Stimulated activated CD8-positive, alpha-beta memory T cell treated with anti-CD3 and anti-CD28 coated beads, Interleukin-4, amount 100 ng/mL, for 4 hours (primary cell): ENCODE results near the gene EPHA1.

Experiments used
- DNase-seq, 2 donors: peaks; one replicate each; pipeline ENCODE4 v3.0.0-alpha.2; 2020; ENCODE audit warnings: low read depth in 2 of 2, low spot score in 1 of 2

The EPHA1 gene

GRCh38 chr7:143390104-143390772, 18.4 kb downstream of the EPHA1 start:
- DNase-seq, result no peak

DNA sequence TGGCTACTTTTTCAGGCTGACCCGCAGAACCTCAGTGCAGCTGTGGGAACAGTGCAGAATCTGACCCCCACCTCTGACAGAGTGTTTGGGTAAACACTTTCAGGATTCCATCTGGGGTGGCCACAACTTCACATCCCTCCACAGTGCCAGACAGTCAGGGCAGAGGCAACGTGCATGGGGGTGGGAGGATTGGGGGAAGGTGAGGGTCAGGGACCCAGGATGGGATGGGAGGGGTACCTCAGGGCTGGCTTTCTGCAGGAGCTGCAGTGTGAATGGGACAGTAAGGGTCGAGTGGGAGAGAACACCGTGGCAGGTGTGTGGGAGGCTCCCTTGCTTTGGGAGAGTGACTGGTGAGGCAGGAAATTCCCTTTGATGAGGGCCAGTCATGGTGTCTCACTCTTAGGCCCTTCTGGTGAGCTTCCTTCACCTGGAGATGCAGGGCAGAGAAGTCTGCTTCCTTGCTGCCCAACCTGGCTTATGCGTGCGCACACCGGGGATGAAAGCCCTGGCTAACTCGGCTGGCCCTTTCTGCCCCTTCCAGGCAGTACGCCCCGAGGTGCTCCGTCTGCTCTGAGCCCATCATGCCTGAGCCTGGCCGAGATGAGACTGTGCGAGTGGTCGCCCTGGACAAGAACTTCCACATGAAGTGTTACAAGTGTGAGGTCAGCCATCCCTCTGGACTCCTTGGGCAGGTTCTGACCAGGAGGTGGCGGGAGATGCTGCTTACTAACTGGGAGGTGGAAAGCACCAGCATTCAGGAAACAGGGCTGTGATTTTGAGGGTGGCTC, 19.1 kb downstream of the EPHA1 start:
- DNase-seq, result no peak

- no peak for DNase-seq
Observed at GRCh38 chr7:143388491-143389101, 20.1 kb downstream of the EPHA1 start.

DNA sequence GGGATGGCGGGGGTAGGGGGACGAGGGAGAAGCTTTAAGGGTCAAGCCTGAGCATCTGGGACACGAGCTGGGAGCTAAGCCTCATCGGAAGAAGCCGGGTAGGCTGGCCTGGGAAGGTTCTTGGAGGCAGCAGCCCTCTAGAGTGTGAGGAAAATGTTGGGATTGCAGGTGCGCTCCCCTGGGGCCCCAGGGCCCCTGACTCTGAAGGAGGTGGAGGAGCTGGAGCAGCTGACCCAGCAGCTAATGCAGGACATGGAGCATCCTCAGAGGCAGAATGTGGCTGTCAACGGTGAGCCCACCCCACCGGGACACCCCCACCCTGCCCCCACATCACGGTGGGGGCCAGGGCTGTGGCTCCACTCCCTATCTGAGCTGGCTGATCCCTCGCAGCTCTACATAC, 20.6 kb downstream of the EPHA1 start:
- no peak for DNase-seq

- DNase-seq, result no peak
Observed at GRCh38 chr7:143387156-143387975, 21.3 kb downstream of the EPHA1 start.

- DNase-seq, result no peak
Observed at GRCh38 chr7:143385891-143386781, 22.5 kb downstream of the EPHA1 start.

- no peak for DNase-seq
Observed at GRCh38 chr7:143384661-143385631, 23.7 kb downstream of the EPHA1 start.

- no peak for DNase-seq
Observed at GRCh38 chr7:143384148-143384547, 24.5 kb downstream of the EPHA1 start.

DNA sequence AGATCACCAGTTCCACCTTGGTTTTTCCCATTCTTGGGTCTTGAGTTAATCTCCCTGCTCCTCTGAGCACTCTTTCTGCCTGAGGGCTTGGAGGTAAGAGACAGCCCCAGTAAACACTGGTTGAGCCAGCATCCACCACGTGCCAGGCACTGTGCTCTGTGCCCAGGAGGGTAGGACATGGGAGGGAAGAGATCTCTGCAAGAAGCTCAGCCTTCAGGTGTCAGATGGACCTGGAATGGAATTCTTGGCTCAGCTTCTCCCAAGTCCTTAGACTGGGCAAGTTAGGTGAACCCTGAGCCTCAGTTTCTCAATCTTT, 25.1 kb downstream of the EPHA1 start:
- DNase-seq, result no peak

DNA sequence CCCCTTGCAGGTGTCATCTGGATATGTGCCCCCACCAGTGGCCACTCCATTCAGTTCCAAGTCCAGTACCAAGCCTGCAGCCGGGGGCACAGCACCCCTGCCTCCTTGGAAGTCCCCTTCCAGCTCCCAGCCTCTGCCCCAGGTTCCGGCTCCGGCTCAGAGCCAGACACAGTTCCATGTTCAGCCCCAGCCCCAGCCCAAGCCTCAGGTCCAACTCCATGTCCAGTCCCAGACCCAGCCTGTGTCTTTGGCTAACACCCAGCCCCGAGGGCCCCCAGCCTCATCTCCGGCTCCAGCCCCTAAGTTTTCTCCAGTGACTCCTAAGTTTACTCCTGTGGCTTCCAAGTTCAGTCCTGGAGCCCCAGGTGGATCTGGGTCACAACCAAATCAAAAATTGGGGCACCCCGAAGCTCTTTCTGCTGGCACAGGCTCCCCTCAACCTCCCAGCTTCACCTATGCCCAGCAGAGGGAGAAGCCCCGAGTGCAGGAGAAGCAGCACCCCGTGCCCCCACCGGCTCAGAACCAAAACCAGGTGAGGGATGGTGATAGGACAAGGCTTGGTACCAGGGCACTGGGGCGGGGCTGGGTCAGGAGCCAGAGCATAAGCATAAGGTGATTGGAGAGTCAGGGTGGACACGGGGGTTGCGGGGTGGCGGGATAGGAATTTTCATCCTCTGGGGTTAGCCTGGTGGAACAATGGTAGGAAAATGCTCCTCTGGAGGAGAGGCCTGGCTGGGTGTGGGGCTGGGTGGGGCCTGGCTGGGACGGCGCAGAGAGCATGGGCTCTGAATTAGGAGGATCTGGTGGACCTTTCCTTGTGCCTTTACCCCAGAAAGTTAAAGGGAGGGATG, 25.6 kb downstream of the EPHA1 start:
- DNase-seq, result no peak

GRCh38 chr7:143382126-143382790, 26.4 kb downstream of the EPHA1 start:
- DNase-seq, result no peak

DNA sequence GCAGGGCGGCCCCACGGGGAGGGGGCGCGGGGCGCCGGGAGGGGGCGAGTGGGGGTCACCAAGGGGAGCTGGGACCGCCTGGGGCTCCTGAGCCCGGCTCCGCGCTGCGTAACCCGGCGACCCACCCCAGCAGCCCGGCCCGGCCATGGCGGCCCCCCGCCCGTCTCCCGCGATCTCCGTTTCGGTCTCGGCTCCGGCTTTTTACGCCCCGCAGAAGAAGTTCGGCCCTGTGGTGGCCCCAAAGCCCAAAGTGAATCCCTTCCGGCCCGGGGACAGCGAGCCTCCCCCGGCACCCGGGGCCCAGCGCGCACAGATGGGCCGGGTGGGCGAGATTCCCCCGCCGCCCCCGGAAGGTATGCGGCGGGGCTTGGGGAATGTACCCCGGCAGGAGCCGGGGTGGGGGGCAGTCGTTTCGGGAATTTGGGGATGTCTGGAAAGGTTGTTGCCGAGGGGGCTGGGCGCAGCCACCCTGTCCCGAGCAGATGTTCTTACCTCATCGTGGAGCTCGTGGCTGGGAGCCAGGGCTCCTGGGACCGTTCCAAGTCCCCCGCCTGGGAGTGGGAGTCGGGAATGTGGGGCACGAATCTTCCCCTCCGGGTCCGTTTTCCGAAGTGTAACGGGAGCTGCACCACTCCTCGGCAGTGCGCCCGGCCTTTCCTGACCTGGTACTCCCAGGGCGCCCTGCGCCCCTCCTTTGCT, 27.1 kb downstream of the EPHA1 start:
- DNase-seq, result no peak

DNA sequence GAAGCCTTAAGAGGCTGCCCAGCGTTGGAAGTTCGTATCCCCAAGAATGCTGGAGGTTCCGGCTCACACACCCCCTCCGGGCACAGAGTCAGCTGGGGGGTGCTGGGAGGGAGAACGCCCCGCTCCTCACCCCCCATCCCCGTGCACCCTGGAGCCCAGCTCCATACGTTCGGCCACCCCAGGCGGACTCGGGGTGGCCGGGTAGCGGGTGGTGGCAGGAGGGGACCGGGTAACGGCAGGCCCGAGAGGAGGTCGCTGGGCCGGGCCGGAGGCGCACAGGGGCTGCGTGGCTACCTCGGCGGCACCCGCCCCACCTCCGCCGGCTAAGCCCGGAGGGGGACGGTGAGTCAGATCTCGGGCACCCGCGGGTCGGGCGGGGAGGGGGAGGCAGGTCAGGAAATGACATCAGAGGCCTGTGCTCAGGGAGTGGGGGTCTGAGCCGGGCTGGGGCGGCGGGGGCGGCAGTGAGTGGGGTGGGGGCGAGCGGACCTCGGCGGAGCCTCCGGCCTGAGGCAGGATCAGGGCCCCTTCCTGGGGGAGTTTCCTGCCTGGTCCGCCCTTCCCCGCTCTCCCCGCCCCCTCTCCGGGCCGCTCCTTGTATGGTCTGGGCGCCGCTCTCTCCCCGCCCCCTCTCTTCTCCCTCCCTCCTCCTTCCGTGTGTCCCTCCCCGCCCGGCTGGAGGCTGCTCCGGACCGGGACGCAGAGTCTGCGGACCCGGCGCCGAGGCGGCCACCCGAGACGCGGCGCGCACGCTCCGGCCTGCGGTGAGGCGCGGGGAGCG, 27.8 kb downstream of the EPHA1 start, which contains the start of gene ZYX:
Gene ZYX (plus strand): TSS at position 700 of the 781 bp plus-strand sequence. CDS start 227 bp downstream, outside the sequence.
- peak; percentile 74 to 86 for DNase-seq

GRCh38 chr7:143380260-143380645, 28.4 kb downstream of the EPHA1 start:
- peak; percentile 71 to 85 for DNase-seq

DNA sequence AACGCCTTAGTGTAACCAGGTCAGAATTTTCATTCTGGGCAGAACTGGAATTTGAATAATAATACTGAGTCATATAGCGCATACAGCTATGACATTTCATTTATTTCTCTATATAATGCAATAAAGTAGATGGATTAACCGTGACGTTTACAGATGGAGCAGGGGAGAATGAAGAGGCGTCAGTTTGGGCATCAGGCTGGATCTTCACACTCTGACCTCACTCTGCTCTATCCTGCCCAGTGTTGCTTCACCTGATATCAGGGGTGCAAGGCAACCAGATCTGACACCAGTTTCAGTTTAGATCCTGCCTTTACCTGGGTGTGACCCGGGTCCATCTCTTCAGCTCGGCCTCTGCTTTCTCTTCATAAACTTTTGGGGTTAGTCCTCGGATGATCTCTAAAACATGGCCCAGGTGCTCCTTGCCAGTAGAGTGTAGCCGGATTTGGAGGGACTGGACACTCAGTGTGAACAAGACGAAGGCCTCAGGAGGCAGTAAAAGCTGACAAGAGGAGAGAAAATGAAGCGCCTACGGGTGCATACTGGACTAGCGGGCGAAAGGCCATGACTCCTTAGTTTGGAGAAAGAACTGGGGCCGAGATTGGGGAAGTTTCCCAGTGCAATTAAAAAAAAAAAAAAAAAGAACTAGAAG, 28.9 kb downstream of the EPHA1 start:
- no peak for DNase-seq

- DNase-seq, result no peak
Observed at GRCh38 chr7:143376396-143376795, 32.3 kb downstream of the EPHA1 start.
